Osteoblast (primary cell): ENCODE results near the gene SHROOM3. TPM values are rescaled to one million over a fixed set of nuclear protein-coding genes. Genes with fewer than 3 reads are reported as not detected.

Source experiments
- DNase-seq: peaks from one replicate; pipeline ENCODE4 v3.0.0; 2011; ENCODE audit warnings: low spot score, mixed read lengths; ENCODE audit not compliant: insufficient read length; ENCODE audit errors: missing footprints
- H2AFZ ChIP-seq: 2 replicates; pipeline ENCODE4 v1.6.0; 2011; ENCODE audit warnings: mild to moderate bottlenecking, low read length
- H3K27ac ChIP-seq: 2 replicates; pipeline ENCODE4 v1.5.1; 2011; ENCODE audit warnings: mild to moderate bottlenecking, low read depth, low read length, moderate library complexity
- H3K27me3 ChIP-seq: 2 replicates; pipeline ENCODE4 v1.6.0; 2012; ENCODE audit warnings: mild to moderate bottlenecking, control low read depth, inconsistent platforms, low read length, moderate library complexity; ENCODE audit not compliant: insufficient read depth
- H3K36me3 ChIP-seq: 2 replicates; pipeline ENCODE4 v1.5.1; 2011; ENCODE audit warnings: mild to moderate bottlenecking, low read length, control low read depth, moderate library complexity; ENCODE audit not compliant: insufficient read depth
- H3K4me1 ChIP-seq: 2 replicates; pipeline ENCODE4 v1.5.1; 2011; ENCODE audit warnings: mild to moderate bottlenecking, low read length, control low read depth, moderate library complexity; ENCODE audit not compliant: insufficient read depth
- H3K4me2 ChIP-seq: 2 replicates; pipeline ENCODE4 v1.6.0; 2011; ENCODE audit warnings: mild to moderate bottlenecking, low read length; ENCODE audit not compliant: insufficient read depth
- H3K4me3 ChIP-seq: fragments of 200-600 bp; sonication (generic); 3 replicates; pipeline ENCODE4 v1.5.1; 2012; ENCODE audit warnings: mild to moderate bottlenecking, low read length, inconsistent platforms; ENCODE audit not compliant: insufficient read depth
- H3K79me2 ChIP-seq: 2 replicates; pipeline ENCODE4 v1.6.0; 2012; ENCODE audit warnings: mild to moderate bottlenecking, low read length, control low read depth, inconsistent platforms; ENCODE audit not compliant: insufficient read depth
- H3K9me3 ChIP-seq: 2 replicates; pipeline ENCODE4 v1.5.1; 2011; ENCODE audit warnings: low read depth, low read length, control low read depth
- H4K20me1 ChIP-seq: 2 replicates; pipeline ENCODE4 v1.6.0; 2012; ENCODE audit warnings: mild to moderate bottlenecking, low read length, control low read depth; ENCODE audit not compliant: insufficient read depth
- CTCF ChIP-seq: IDR thresholded peaks from 2 replicates; pipeline ENCODE4 v1.5.1; 2011; ENCODE audit warnings: mild to moderate bottlenecking, low read depth, low read length, moderate library complexity; ENCODE audit errors: extremely low read depth
- total RNA-seq: library from RNA; depleted of rRNA; stranded (reverse); fragments of >200 nt; gene quantifications from 2 replicates; pipeline ENCODE4 v1.2.3, GENCODE V29; 2012

SHROOM3 gene
- total RNA-seq, 1 donor = 9.8 TPM

- Histone ChIP-seq H3K4me3 (no peak overlapping the region), H3K4me1 (no peaks in the 10 kb centered on the region), H2AFZ (no peak overlapping the region), H3K36me3 (no peaks in the 10 kb centered on the region), H4K20me1 (no peaks in the 10 kb centered on the region), H3K27ac (no peak overlapping the region), H3K9me3 (no peaks in the 10 kb centered on the region), H3K27me3 (peaks cover 25% of the 10 kb centered on the region), H3K79me2 (no peaks in the 10 kb centered on the region), H3K4me2 (no peak overlapping the region)
- TF ChIP-seq CTCF = no peak
- no peak for DNase-seq
Observed at GRCh38 chr4:76494871-76495590, 60.0 kb downstream of the SHROOM3 start.

- Histone ChIP-seq H3K4me1 (no peaks in the 10 kb centered on the region), H3K79me2 (no peaks in the 10 kb centered on the region), H3K4me2 (no peak overlapping the region), H3K4me3 (no peak overlapping the region), H3K27ac (no peak overlapping the region), H2AFZ (no peak overlapping the region), H3K27me3 (peaks cover 41% of the 10 kb centered on the region), H4K20me1 (no peaks in the 10 kb centered on the region), H3K9me3 (no peaks in the 10 kb centered on the region), H3K36me3 (no peaks in the 10 kb centered on the region)
- peak; percentile 27 for DNase-seq
- TF ChIP-seq CTCF = no peak
Observed at GRCh38 chr4:76498550-76498949, 63.5 kb downstream of the SHROOM3 start.

- no peaks in the 10 kb centered on the region for H4K20me1 ChIP-seq
- no peak overlapping the region for H2AFZ ChIP-seq
- no peaks in the 10 kb centered on the region for H3K9me3 ChIP-seq
- no peak overlapping the region for H3K4me3 ChIP-seq
- H3K27me3 ChIP-seq = peaks cover 45% of the 10 kb centered on the region
- H3K4me1 ChIP-seq = no peaks in the 10 kb centered on the region
- H3K36me3 ChIP-seq = no peaks in the 10 kb centered on the region
- DNase-seq = no peak
- H3K79me2 ChIP-seq = no peaks in the 10 kb centered on the region
- no peak for TF ChIP-seq CTCF
- no peak overlapping the region for H3K4me2 ChIP-seq
- H3K27ac ChIP-seq = no peak overlapping the region
Observed at GRCh38 chr4:76499461-76499860, 64.4 kb downstream of the SHROOM3 start.

GRCh38 chr4:76502886-76503285 is 67.9 kb downstream of the SHROOM3 start:
- no peaks in the 10 kb centered on the region for H3K4me1 ChIP-seq
- no peak overlapping the region for H3K4me2 ChIP-seq
- H3K36me3 ChIP-seq = no peaks in the 10 kb centered on the region
- TF ChIP-seq CTCF = no peak
- no peaks in the 10 kb centered on the region for H4K20me1 ChIP-seq
- H3K27me3 ChIP-seq = peaks cover 23% of the 10 kb centered on the region
- no peak for DNase-seq
- H3K79me2 ChIP-seq = no peaks in the 10 kb centered on the region
- no peak overlapping the region for H3K27ac ChIP-seq
- no peak overlapping the region for H2AFZ ChIP-seq
- H3K9me3 ChIP-seq = no peaks in the 10 kb centered on the region
- H3K4me3 ChIP-seq = no peak overlapping the region
